T-helper 9 cell (primary cell): ENCODE data around the gene MYT1.

Source experiments
- DNase-seq: peaks from one replicate; pipeline ENCODE4 v3.0.0-alpha.2; 2020

Gene MYT1

DNA sequence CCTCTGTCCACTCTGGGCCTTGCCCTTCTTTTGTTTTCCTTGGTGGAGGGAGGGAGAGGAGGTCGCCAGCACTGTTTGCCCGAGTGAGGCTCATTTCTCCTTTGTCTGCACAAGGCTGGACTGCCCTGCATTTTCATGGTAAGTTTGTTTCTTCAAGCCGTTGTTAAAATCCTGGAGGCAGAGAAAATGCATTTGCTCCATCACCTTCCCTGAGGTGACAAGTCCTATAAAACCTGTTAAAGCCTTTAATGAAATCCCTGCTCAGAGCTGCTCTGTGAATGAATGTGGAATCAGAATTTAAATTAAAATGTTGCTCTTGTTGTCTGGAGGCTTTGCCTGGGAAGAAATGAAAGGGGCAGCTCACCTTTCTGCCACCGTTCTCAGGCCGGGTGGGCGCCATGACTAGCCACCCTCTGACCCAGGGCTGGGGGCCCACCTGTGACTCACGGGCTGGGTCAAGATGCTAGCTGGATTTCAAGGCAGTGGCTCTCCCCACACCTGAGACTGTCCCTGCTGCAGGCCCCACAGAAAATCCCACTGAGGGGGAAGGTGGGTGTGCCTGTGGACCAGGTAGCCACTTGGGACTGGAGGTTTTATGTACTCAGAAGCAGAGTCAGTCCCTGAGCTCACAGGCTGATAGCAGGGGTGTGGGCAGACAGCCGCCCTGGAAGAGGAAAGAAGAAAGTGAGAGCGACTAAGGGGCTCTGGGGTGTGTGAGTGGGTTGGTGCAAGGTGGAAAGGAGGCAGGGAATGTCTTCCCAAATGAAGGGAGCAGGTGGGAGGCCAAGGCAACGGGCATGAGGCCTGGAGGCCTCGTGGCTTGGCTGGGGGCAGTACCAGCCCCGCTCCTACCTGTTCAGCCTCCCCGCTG lies 24.0 kb upstream of the MYT1 start:
- DNase-seq, result no peak

DNA sequence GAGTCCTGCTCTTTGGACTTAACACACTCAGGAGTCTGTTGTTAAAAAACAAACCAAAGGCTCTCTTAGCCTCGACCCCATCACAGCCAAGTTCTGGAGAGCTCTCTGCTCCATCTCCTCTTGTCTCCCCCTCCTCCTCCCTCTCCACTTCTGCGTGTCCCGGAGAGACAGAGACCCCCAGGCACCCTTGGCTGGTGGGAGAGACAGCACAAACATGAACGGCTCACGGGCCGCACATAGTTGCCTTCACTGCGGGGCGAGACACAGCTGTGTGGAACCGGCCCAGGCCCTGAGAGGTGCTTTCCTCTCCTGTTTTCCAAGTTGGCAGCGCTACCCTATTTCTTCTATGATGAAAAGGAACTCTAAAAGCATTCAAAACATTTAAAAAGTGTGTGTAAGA lies 23.3 kb upstream of the MYT1 start:
- no peak for DNase-seq

DNA sequence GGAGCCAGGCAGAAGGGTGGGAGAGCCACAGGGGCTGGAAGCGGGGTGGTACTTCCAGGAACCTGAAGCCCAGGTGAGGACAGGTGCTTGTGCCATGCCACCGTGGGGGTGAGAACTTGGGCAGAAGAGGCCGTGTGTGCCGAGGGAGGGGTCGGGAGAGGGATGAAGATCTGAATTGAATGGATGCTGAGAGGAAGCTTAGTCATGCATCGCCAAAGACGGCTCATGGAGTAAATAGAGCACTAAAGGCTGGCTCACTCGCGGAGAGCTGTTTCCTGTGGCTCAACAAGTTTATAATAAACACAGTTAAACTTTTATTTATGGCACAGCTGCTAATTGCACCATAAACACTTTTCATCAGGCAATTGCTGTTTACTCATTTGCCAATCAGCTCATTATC lies 21.7 kb upstream of the MYT1 start:
- DNase-seq, result no peak

DNA sequence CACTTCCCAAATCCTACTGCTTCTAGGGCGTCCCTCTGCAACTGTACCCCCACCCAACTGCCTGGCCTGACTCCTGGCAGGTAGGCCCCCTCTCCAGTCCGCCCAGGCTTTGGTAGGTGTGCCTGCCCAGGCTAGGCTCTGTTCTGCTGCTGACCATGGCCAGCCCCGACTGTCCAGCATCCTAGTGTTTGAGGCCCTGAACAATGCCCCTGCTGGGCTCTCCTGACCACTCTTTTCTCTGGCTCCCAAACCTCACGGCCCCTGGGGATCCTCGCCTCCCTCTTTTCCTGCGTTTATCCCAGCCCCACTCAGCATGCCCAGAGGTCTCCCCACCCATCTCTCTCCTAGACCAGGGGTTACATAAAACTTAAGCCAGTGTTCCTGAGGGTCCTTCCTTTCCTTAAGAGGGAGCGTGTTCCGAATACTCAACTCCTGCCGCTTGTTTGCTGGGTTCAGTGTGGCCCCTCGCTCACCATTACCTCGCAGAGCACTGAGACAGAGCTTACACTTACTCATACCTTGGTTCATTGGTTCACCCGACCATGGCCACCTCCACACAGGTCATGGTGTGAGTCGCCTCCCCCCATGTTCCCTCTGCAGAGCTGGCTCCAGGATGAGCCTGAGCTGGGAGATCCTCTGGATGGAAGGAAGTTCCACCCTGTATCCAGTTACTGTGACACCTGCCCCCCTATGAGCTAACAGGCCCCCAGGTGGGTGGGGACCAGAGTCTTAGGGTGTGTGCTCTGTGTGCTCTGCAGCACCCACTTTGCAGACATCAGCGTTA lies 21.0 kb upstream of the MYT1 start:
- no peak for DNase-seq

DNA sequence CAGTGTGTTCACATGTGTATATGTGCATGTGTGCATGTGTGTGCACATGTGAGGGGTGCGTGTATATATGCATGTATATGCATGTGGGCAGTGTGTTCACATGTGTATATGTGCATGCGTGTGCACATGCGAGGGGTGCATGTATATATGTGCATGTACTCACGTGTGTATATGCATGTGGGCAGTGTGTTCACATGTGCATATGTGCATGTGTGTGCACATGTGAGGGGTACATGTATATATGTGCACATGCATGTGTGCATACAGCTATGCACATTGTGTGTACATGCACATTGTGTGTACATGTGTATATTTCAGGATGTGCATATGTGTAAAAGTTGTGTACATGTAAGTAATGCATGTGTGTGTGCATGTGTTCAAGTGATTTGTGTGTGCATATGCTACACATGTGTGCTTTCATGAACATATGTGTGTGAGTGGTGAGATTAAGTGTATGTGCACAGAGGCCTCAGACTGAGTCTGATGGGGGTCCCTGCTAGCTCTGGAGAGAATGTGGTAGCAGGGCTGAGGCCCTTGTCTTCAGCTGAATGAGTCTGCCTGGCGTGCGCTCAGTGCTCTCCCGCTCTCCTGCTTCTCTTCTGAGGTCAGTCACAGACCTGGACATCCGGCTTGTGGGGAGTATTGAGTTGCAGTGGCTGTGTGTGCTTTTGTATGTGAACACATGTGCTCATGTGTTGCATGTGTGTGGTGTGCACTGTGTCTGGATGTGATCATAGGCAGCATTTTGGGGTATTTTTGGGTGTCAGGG lies 19.9 kb upstream of the MYT1 start:
- no peak for DNase-seq

DNA sequence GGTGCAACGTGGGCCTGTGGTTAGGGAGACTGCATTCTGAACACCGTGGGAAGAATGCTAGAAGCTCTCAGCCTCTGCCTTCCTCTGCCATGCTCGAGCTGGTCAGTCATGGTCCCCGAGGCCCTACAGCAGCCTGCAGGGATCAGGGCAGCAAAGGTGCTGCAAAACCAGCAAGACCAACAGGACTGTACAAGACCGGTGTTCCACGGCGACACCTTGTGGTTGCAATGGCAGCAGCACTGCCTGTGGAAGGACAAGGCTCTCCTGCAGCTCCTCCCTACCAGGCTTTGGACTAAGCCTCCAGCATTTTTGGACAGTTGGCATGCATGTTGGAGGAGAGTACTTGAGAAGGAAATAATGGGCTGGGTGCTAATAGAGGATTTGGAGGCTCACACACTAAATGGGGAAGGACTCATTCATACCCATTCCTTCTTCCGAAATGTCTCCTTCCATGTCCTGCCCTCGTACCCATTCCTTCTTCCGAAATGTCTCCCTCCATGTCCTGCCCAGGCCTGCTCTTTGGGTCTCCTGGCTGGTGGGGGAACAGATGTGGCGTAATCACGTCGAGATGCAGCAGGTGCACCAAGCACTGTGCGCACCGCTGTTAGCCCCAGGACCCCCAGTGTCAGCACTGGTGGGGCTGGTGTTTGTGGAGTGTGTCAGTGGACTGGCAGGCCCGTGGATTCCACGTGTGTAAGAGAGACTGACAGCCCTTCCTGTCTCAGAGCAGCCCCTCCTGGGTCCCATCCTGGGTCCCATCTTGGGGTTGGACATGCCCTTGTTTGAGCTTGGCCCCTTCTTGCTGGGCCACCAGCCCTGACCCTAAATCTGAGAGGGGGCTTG lies 18.6 kb upstream of the MYT1 start:
- no peak for DNase-seq

DNA sequence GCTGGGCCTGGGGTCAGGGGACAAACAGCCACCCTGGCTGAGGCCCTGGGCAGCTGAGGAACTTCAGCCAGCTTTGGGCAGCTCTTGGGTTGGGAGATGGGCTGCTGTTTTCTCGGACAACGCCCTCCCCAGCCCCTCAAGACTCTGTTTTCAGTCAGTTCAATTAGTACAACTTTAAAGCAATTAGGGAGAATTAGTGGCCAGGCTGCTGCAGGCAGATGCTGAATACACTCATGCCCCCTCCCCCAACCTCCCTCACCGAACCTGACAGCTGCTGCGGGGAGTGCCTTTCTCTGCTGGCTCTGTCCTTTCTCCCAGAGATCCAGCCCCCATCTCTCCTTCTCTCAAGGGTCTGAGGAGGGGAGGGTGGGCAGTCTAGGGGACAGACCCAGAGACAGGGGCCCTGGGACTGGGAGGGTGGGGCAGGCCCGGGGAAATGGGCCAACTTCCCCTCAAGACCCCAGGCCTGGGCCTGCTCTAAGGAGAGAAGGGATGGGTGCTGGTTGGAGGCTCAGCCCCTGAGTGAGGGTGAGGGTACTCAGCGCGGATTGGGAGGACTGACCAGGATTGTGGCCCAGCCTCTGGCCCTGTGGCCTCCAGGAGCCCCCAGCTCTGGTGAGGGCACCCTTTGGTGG lies 17.8 kb upstream of the MYT1 start:
- no peak for DNase-seq

DNA sequence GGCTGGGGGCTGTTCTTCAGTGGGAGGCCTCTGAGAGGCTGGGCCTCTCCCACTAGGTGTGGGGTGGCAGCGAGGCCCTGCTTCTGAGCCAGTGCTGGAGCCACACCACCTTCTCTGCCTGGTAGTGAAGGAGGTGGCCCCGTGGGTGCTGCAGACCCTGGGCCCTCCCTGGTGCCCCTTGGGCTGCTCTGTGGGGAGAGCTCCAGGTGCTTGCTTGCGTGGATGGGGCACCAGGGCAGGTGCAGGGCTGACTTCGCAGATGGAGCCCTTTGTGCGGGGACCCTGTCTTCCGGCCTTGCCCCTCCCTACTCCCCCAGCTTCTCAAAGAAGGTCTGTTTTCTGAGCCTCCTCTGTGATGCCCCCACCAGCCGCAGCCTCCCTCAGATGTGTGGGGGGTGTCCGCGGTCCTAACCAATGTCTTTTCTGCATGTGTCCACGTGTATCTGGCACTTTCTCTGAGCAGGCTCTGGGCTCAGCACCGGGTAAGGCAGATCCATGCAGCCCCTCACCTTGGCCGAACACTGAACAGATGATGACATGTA lies 17.2 kb upstream of the MYT1 start:
- no peak for DNase-seq

DNA sequence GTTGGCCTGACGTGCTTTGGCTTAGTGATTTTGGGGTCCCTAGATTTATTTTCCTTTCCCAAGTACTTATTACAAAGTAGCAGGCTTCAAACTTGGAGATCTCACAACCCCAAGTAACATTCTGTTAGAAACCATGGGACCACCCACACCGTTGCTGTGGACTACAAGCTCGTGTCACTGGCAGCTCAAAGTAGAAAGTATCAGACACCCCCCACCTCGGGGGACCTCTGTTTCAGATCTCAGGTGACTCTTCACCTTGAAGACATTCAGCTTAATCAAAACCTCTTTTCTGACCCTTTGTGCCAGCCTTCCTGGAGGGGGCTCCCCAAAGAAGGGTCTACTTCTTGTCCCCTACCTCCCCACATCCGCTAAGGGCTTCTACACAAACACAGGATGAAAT lies 15.7 kb upstream of the MYT1 start:
- no peak for DNase-seq

DNA sequence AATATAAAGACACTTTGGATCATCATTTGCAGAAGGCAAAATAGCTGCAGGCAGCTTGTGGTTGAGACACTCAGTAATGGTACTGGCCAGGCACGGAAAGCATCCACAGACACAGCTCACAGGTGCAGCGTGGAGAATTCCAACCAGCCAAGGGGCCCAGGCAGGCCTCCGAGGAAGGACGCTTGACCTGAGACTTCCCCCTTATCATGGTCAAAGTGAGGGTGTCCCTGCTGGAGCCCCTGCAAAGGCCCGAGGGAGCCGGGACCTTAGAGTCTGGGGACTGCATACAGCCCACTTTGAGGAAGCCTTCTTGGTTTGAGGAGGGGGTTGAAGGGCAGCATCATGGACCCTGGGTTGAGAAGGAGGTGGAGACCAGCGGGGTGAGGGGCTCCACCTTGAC lies 15.1 kb upstream of the MYT1 start:
- DNase-seq, result no peak

DNA sequence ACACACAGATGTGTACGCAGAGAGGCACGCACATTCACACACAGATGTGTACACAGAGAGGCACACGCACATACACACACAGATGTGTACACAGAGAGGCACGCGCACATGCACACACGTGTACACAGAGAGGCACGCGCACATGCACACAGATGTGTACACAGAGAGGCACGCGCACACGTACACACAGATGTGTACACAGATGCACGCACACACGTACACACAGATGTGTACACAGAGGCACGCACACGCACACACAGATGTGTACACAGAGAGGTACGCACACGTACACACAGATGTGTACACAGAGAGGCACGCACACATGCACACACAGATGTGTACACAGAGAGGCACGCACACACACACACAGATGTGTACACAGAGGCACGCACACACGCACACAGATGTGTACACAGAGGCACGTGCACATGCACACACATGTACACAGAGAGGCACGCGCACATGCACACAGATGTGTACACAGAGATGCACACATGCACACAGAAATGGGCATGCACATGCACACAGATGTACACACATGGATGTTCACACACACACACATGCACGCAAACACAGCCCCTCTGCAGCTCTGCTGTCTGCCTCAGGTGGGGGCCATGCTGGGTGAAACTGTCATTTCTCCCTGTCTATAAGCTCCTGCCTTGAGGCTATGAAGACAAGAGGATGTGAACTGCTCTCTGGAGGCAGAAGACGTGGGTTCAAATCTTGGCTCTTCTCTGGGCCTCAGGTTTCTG lies 14.3 kb upstream of the MYT1 start:
- DNase-seq, result no peak

DNA sequence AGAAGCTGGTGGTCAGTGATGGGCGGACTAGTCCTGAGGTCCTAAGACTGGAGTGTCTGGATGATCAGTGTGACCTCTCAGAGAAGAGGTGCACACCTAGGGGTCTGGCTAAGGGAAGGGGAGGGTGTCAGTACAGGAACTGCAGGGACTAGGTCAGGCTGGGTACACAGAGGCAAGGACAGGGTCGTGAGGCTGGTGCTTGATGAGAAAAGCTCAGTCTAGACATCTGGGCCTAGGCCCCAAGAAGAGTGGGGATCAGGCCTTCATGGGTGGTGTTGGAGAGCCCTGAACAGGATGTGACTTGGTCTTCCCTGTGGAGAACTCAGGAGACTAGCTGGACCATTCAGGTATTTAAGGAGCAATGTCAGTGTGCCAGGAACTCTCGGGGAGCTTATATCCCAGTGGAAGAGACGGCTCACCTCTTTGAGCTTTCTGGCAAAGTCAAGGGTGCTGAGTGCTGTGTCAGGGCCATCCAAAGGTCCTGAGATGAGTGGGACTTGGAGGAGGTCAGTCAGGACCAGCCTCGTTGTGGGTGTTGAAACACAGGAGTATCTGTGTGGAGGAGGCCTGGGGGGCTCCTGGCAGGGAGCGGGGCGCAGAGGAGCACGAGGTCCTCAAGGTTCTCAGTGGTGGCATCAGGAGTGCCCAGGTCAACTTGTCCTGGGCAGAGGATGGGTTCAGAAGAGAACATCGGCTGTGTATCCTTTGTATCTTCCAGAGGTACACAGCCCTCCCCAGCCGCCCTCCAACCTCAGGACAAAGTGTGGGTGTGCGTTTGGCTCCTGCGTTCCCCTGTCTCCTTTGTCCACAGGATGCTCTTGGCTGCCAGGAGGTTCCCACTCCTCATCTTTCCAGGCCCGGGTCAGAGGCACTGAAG lies 13.3 kb upstream of the MYT1 start:
- no peak for DNase-seq

DNA sequence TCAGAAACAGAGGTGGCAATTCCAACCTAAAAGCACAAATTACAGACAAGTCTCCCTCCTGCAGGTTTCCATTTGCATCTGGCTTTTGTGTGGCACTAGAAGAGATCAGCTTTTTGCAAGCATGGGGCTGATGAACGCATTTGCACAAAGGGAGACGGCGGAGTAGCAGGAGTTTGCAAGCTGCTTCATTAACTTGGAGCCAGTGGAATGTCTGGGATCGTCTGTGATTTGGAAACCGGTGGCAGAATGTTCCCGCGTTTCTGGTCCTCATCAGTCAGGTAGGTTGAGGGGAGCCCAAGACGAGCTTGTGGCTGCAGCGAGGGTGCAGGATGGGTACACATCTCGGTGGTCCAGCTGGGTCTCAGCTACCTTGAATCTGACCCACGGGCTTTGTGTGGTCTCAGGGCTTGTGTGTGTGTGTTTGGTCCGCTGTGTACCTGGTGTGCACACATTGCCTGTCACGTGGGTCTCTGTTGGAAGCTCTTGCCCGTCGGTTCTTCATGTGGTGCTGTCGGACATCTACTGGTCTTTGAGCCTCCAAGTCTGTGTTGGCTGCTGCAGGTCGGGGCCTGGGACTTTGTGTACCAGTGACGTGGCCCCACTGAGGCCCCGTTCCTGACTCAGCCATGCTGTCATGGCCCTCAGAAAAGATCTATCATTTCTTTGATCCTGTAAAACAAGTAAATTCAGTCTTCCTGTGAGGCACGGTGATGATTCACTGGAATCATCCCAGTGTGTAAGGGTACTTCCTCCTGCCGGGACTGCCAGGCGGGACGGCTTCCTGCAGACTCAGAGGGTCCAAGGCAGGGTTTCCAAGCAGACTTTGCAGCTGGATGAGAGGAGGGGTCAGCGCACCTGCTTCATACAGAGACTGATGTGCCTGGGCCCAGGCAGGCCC lies 12.4 kb upstream of the MYT1 start:
- no peak for DNase-seq

DNA sequence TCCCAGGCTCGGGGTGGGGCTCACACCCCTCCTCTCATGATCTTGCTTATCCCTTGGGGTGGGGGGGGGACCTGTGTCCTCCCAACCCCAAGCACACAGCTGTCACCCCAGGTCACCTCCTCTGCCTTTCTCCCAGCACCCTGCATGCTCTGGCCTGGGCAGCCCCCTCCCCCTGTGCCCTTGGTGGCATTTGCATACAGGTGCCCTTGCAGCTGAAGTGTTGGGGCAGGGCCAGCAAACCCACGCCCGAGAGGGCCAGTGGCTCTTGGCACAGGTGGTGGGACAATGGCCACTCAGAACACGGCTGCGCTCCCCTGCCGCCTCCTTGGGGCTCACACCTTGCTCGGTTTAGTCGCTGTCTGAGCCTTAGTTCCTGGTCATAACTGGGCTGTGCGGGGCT lies 11.3 kb upstream of the MYT1 start:
- DNase-seq, result no peak

DNA sequence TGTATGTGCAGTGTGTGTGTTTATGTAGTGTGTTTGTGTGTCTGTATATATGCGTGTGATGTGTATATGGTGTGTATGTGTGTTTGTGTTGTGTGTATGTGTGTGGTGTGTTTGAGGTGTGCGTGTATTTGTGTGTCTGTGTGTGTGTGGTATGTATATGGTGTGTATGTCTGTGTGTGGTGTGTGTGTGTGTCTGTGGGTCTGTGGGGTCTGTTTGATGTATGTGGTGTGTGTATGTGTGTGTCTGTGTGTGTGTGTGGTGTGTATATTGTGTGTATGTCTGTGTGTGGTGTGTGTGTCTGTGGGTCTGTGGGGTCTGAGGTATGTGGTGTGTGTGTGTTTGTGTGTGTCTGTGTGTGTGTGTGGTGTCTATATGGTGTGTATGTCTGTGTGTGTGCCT lies 10.8 kb upstream of the MYT1 start:
- DNase-seq, result no peak

DNA sequence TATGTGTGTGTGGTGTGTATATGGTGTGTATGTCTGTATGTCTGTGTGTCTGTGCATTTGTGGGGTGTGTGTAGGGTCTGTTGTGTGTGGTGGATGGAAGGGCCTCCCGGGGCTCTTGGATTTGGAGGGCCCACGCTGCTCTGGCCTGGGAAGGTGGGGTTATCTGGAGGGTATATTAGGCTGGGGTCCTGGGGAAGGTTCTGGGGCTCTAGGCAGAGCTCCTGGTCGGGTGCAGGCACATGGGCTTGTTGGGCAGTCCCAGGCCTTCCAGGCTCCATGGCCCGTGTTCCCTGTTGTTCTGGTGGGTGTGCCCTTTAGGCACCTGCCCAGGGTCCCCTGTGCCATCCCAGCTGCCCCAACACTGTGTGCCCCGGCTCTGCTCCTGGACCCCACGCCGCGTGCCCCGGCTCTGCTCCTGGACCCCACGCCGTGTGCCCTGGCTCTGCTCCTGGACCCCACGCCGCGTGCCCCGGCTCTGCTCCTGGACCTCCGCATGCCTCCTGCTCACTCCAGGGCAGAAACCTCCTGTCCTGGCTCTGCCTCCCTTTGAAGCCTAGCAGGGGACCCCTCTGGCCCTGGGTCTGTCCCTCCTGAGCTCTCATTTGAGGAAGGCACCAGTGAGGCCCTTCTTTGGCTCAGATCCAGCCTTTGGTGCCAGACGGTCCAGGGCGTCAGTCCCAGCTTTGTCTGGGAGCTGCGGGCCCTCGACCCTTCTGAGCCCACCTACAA lies 10.2 kb upstream of the MYT1 start:
- no peak for DNase-seq

DNA sequence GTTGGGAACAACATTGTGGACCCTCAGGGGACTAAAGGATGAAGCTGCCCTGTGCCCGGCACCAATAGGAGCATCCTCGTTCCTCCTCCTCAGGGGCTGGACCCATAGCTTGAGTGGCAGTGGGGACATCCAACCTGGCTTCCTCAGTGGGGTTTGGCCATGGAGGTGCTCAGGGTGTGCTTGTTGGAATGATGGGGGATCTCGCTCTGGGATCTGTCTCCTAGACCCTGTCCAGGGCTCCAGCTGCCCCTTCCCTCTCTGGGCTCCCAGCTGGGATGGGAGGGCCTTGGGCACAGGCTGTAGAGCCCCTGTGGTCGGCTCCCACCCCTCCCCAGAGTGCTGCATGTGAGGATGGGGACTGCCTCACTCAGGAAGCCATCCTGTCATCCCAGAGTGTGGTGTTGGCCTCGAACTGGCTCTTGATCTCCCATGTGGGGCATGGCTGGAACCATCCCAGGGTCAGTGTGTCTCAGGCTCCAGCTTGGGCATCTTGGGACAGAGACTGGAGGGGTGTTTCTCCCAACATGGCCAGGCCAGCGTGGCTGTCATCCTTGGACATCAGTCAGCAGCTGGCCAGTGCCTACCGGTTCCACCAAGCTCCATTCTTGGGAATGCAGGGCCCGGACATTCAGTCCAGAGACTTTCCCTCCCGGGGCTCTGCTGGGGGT lies 9.5 kb upstream of the MYT1 start:
- DNase-seq, result no peak
